Neural progenitor cell (in vitro differentiated cells): ENCODE measurements around the gene SDCCAG8.

Source experiments
- EZH2 ChIP-seq: fragments of 200-600 bp; sonication (generic); IDR thresholded peaks from 2 replicates; pipeline ENCODE4 v1.6.1; 2017; ENCODE audit warnings: antibody characterized with exemption, mild to moderate bottlenecking, moderate library complexity
- EZH2phosphoT487 ChIP-seq: fragments of 200-600 bp; sonication (generic); IDR thresholded peaks from 2 replicates; pipeline ENCODE4 v1.6.1; 2017; ENCODE audit warnings: antibody characterized with exemption
- TF ChIP-seq, protein P1 (sequence below): fragments of 200-600 bp; sonication (generic); IDR thresholded peaks from 2 replicates; pipeline ENCODE4 v1.5.1; 2017; ENCODE audit warnings: antibody characterized with exemption, mild to moderate bottlenecking

DNA sequence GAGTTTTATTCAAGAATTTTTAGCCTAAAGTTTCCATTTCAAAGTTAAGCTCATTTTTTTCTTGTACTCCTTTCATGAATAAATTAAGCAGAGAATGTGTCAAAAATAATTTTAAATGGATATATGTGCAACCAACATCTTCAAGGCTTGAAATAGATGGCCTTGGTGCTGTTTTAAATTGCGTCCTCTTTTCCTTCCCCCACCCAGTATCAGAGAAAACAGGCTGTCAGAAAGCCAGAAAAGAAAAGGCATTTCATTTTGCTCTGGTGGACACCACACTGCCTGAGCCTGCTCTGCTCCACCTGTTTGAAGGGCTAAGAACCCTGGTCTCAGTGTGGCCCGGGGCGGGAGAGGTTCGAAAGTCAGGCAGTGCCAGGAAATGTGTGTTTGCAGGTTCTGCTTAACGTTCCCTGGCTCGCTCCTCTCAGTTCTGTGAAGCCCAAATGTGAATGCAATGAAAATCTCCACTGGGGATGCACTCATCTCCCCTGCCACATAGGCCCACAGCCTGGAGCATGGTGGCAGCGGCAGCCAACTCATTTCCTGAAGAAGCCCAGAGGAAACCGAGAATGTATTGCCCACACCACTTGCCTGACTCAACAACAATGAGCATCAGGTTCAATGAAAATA, 134.4 kb downstream of the SDCCAG8 start:
- TF ChIP-seq, protein P1, sequence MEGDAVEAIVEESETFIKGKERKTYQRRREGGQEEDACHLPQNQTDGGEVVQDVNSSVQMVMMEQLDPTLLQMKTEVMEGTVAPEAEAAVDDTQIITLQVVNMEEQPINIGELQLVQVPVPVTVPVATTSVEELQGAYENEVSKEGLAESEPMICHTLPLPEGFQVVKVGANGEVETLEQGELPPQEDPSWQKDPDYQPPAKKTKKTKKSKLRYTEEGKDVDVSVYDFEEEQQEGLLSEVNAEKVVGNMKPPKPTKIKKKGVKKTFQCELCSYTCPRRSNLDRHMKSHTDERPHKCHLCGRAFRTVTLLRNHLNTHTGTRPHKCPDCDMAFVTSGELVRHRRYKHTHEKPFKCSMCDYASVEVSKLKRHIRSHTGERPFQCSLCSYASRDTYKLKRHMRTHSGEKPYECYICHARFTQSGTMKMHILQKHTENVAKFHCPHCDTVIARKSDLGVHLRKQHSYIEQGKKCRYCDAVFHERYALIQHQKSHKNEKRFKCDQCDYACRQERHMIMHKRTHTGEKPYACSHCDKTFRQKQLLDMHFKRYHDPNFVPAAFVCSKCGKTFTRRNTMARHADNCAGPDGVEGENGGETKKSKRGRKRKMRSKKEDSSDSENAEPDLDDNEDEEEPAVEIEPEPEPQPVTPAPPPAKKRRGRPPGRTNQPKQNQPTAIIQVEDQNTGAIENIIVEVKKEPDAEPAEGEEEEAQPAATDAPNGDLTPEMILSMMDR: no peak
- TF ChIP-seq EZH2phosphoT487 (no peak), EZH2 (no peak)
